ENCODE results near the gene SYCN.
"Not testable (repeated sequence)": the region's sequence is repeated elsewhere in the genome, so short reads cannot be mapped to it uniquely, and the experiment has no call there.

Gene SYCN

GRCh38 chr19:39247701-39248664, 43.9 kb upstream of the SYCN start:
- DNase-seq (ENCODE audit: low read depth), result no peak
- TF ChIP-seq CTCF (IDR thresholded peaks at IDR 0.05; ENCODE audit: control insufficient read depth, extremely low read depth, insufficient read depth), result no peak
- no peak overlapping the region for H3K4me3 ChIP-seq (ENCODE audit: low read depth, low read length)

- no peak overlapping the region for H3K4me3 ChIP-seq (ENCODE audit: low read depth, low read length)
- no peak for TF ChIP-seq CTCF (IDR thresholded peaks at IDR 0.05; ENCODE audit: control insufficient read depth, extremely low read depth, insufficient read depth)
- DNase-seq (ENCODE audit: low read depth), result no peak
Observed at GRCh38 chr19:39246951-39247669, 43.0 kb upstream of the SYCN start.

- not testable (repeated sequence) for H3K4me3 ChIP-seq (ENCODE audit: low read depth, low read length); DNase-seq (ENCODE audit: low read depth)
Observed at GRCh38 chr19:39245166-39245565, 41.1 kb upstream of the SYCN start.

- H3K4me3 ChIP-seq (ENCODE audit: low read depth, low read length); DNase-seq (ENCODE audit: low read depth): not testable (repeated sequence)
Observed at GRCh38 chr19:39244410-39245100, 40.5 kb upstream of the SYCN start, which contains the start of gene IFNL3. IFNL3 (minus strand) TSS chr19:39245006; CDS start chr19:39244967, 39 bp downstream.

GRCh38 chr19:39243741-39244140, 39.7 kb upstream of the SYCN start:
- DNase-seq (ENCODE audit: low read depth); H3K4me3 ChIP-seq (ENCODE audit: low read depth, low read length): not testable (repeated sequence)

- no peak overlapping the region for H3K4me3 ChIP-seq (ENCODE audit: low read depth, low read length)
- TF ChIP-seq CTCF (IDR thresholded peaks at IDR 0.05; ENCODE audit: control insufficient read depth, extremely low read depth, insufficient read depth), result no peak
- no peak for DNase-seq (ENCODE audit: low read depth)
Observed at GRCh38 chr19:39240421-39240820, 36.4 kb upstream of the SYCN start.

- no peak for TF ChIP-seq CTCF (IDR thresholded peaks at IDR 0.05; ENCODE audit: control insufficient read depth, extremely low read depth, insufficient read depth)
- no peak for DNase-seq (ENCODE audit: low read depth)
- no peak overlapping the region for H3K4me3 ChIP-seq (ENCODE audit: low read depth, low read length)
Observed at GRCh38 chr19:39238944-39239343, 34.9 kb upstream of the SYCN start.

GRCh38 chr19:39238209-39238608, 34.1 kb upstream of the SYCN start:
- DNase-seq (ENCODE audit: low read depth), result no peak
- TF ChIP-seq CTCF (IDR thresholded peaks at IDR 0.05; ENCODE audit: control insufficient read depth, extremely low read depth, insufficient read depth), result no peak
- H3K4me3 ChIP-seq (ENCODE audit: low read depth, low read length), result no peak overlapping the region
